ENCODE results near the gene ITFG2. TPM values are rescaled to one million over a fixed set of nuclear protein-coding genes. Genes with fewer than 3 reads are reported as not detected.

ITFG2 gene
- polyA plus RNA-seq, 6 donors from 2014 or later, result 66.7 to 108 (median 74.7) TPM

- no peaks in the 10 kb centered on the region for H3K9me3 Mint-ChIP-seq
- ATAC-seq (ENCODE audit: low read depth in 2 of 2) (no peak), DNase-seq (no peak)
- peaks cover 0 to 14% of the 10 kb centered on the region in 2 donors for H3K36me3 Mint-ChIP-seq
- H3K27ac Mint-ChIP-seq, result peak overlapping the region in 1 of 6 donors; percentile 77
- peaks cover 13 to 27% (median 14%) of the 10 kb centered on the region in 3 donors for H3K4me1 Mint-ChIP-seq
- H3K27me3 Mint-ChIP-seq, result no peaks in the 10 kb centered on the region
- H3K4me3 Mint-ChIP-seq, result no peak overlapping the region
Observed at GRCh38 chr12:2801044-2801783, 11.3 kb upstream of the ITFG2 start.

DNA sequence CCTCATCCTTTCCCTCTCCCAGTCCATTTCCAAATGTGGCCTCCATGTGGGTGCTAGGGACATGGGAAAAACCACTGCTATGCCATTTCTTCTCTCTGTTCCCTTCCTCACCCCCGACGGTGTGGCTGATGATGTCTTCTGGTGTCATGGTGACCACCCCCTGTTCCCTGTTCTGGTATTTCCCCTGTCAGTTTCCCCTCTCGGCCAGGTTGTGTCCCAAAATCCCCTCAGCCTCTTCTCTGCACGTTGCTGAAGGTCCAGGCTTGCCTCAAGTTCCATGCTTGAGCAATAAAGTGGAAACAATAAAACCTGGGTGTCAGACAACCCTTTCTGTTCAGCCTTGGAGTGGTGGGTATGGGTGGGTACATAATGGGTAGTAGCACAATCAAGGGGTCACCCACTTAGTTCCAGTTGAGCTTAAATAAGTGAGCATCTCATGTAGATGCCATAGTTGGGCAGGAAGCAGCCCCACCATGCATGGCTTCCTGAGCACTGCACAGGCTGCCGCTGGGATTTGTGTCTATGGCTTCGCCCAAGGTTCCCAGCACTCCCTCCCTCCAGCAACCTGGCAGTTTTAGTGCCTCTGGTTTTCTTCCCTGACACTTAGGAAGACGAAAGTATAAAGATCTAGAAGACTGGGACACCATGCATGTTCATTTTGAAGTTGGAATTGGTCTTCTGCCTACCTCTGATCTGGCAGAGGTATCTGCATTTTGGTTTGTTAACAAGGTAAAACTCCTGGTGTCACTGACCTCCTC, 8.7 kb upstream of the ITFG2 start:
- Mint-ChIP-seq H3K36me3 (peaks cover 0 to 7% of the 10 kb centered on the region in 2 donors), H3K4me1 (peaks cover 0 to 5% (median 4%) of the 10 kb centered on the region in 3 donors), H3K27ac (peak overlapping the region in 3 of 6 donors; percentile 57 to 69 (median 66)), H3K9me3 (no peaks in the 10 kb centered on the region), H3K4me3 (no peak overlapping the region), H3K27me3 (no peaks in the 10 kb centered on the region)
- no peak for ATAC-seq (ENCODE audit: low read depth in 2 of 2)
- DNase-seq, result no peak

- DNase-seq, result no peak
- Mint-ChIP-seq H3K36me3 (peaks cover 0 to 6% of the 10 kb centered on the region in 2 donors), H3K27me3 (no peaks in the 10 kb centered on the region)
Observed at GRCh38 chr12:2804393-2805142, 7.9 kb upstream of the ITFG2 start.

GRCh38 chr12:2805143-2805520, 7.3 kb upstream of the ITFG2 start:
- peaks cover 0 to 6% of the 10 kb centered on the region in 2 donors for H3K36me3 Mint-ChIP-seq
- H3K27me3 Mint-ChIP-seq, result no peaks in the 10 kb centered on the region
- no peak for DNase-seq
- ATAC-seq (ENCODE audit: low read depth in 2 of 2), result no peak
- H3K4me1 Mint-ChIP-seq, result peaks cover 0 to 5% (median 4%) of the 10 kb centered on the region in 3 donors
- H3K27ac Mint-ChIP-seq, result peak overlapping the region in 3 of 6 donors; percentile 3 to 70 (median 10)
- H3K4me3 Mint-ChIP-seq, result no peak overlapping the region
- no peaks in the 10 kb centered on the region for H3K9me3 Mint-ChIP-seq

More at GRCh38 chr12:2804393-2805142, 7.9 kb upstream of the ITFG2 start:
- Mint-ChIP-seq H3K4me3 (no peak overlapping the region), H3K27ac (peak overlapping the region in 3 of 6 donors; percentile 20 to 70 (median 69)), H3K9me3 (no peaks in the 10 kb centered on the region), H3K4me1 (peaks cover 0 to 5% (median 4%) of the 10 kb centered on the region in 3 donors)
- ATAC-seq (ENCODE audit: low read depth in 2 of 2), result no peak

DNA sequence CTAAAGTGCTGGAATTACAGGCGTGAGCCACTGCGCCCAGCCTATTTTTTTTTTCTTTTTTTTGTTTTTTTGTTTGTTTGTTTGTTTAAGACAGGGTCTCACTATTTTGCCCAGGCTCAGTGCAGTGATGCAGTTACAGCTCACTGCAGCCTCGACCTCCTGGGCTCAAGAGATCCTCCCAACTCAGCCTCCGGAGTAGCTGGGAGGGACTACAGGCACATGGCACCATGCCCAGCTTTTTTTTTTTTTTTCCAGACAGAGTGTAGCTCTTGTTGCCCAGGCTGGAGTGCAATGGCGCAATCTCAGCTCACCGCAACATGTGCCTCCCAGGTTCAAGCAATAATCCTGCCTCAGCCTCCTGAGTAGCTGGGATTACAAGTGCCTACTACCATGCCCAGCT, 5.8 kb upstream of the ITFG2 start:
- DNase-seq (no peak), ATAC-seq (ENCODE audit: low read depth in 2 of 2) (no peak)
- Mint-ChIP-seq H3K9me3 (no peaks in the 10 kb centered on the region), H3K27ac (peak overlapping the region in 1 of 6 donors; percentile 59), H3K36me3 (peaks cover 0 to 6% of the 10 kb centered on the region in 2 donors), H3K4me3 (no peak overlapping the region), H3K27me3 (no peaks in the 10 kb centered on the region), H3K4me1 (peaks cover 0 to 8% (median 4%) of the 10 kb centered on the region in 3 donors)

- Mint-ChIP-seq H3K27me3 (no peaks in the 10 kb centered on the region), H3K4me1 (peaks cover 11 to 42% (median 23%) of the 10 kb centered on the region in 3 donors), H3K27ac (peak overlapping the region in 5 of 6 donors; percentile 64 to 100 (median 100)), H3K4me3 (peak overlapping the region; percentile 37 to 100 (median 96)), H3K9me3 (peaks cover 0 to 2% (median 0%) of the 10 kb centered on the region in 7 donors), H3K36me3 (no peaks in the 10 kb centered on the region)
- ATAC-seq (ENCODE audit: low read depth in 2 of 2) (no peak), DNase-seq (no peak)
Observed at GRCh38 chr12:2811801-2812200, 667 bp upstream of the ITFG2 start.

GRCh38 chr12:2813214-2814185, 1.0 kb downstream of the ITFG2 start:
- Mint-ChIP-seq H3K4me3 (peak overlapping the region; percentile 94 to 100 (median 99)), H3K4me1 (peaks cover 15 to 45% (median 23%) of the 10 kb centered on the region in 3 donors), H3K36me3 (peaks cover 7 to 9% of the 10 kb centered on the region in 2 donors), H3K9me3 (peaks cover 0 to 2% (median 0%) of the 10 kb centered on the region in 7 donors), H3K27me3 (no peaks in the 10 kb centered on the region), H3K27ac (peak overlapping the region; percentile 95 to 100 (median 100))
- ATAC-seq (ENCODE audit: low read depth in 2 of 2) (no peak), DNase-seq (peak; percentile 34)

DNA sequence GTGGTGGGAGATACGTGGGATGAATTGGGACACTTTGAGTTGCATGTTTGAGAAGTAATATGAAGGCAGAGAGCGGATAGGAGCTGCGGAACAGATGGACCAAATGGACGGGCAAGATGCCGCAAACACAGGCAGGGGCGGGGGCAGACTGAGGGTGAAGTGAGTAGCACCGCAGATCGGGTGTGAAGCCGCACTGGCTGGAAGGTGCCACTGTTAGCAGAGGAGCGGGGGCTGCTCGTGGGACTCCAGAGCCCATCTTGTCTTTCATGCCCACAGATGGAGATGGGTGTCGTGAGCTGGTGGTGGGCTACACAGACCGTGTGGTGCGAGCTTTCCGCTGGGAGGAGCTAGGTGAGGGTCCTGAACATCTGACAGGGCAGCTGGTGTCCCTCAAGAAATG, 7.3 kb downstream of the ITFG2 start:
- DNase-seq, result no peak
- Mint-ChIP-seq H3K4me3 (no peak overlapping the region), H3K9me3 (peaks cover 0 to 2% (median 0%) of the 10 kb centered on the region in 7 donors), H3K36me3 (peaks cover 15 to 38% of the 10 kb centered on the region in 2 donors), H3K27me3 (no peaks in the 10 kb centered on the region), H3K4me1 (peaks cover 13 to 15% (median 15%) of the 10 kb centered on the region in 3 donors), H3K27ac (no peak overlapping the region)
- ATAC-seq (ENCODE audit: low read depth in 2 of 2), result no peak

GRCh38 chr12:2820432-2820831, 8.0 kb downstream of the ITFG2 start:
- no peak overlapping the region for H3K4me3 Mint-ChIP-seq
- H3K27ac Mint-ChIP-seq, result peak overlapping the region in 1 of 6 donors; percentile 26
- ATAC-seq (ENCODE audit: low read depth in 2 of 2) (no peak), DNase-seq (no peak)
- H3K9me3 Mint-ChIP-seq, result peaks cover 0 to 1% (median 0%) of the 10 kb centered on the region in 7 donors
- no peaks in the 10 kb centered on the region for H3K27me3 Mint-ChIP-seq
- H3K36me3 Mint-ChIP-seq, result peaks cover 20 to 44% of the 10 kb centered on the region in 2 donors
- peaks cover 9 to 19% (median 11%) of the 10 kb centered on the region in 3 donors for H3K4me1 Mint-ChIP-seq

- Mint-ChIP-seq H3K27ac (peak overlapping the region in 1 of 6 donors; percentile 69), H3K4me1 (peaks cover 5 to 17% (median 15%) of the 10 kb centered on the region in 3 donors), H3K4me3 (no peak overlapping the region), H3K27me3 (no peaks in the 10 kb centered on the region), H3K36me3 (peaks cover 23 to 36% of the 10 kb centered on the region in 2 donors), H3K9me3 (no peaks in the 10 kb centered on the region)
- ATAC-seq (ENCODE audit: low read depth in 2 of 2) (no peak), DNase-seq (no peak)
Observed at GRCh38 chr12:2823483-2823882, 11.0 kb downstream of the ITFG2 start.

DNA sequence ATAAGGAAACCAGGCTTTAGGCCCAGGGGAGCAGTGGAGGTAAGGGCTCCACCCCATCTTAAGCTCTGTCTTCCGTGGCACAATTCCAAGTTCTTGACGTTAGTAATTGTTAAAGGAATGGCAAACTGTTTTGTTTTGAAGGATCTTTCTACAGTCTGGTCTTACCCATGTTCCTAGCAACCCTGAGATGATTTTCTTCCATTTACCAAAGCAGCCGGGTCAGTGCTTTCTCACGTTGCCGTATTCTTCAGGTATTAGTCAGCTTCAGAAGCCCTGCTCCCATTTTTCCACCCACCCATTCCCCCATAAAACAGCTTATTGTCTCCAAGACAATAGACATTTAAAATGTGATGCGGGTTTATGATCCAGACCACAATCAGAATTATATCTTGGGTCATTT, 12.1 kb downstream of the ITFG2 start:
- Mint-ChIP-seq H3K9me3 (no peaks in the 10 kb centered on the region), H3K4me3 (no peak overlapping the region), H3K27ac (no peak overlapping the region), H3K36me3 (peaks cover 28 to 44% of the 10 kb centered on the region in 2 donors), H3K27me3 (no peaks in the 10 kb centered on the region), H3K4me1 (peaks cover 5 to 17% (median 13%) of the 10 kb centered on the region in 3 donors)
- no peak for DNase-seq
- ATAC-seq (ENCODE audit: low read depth in 2 of 2), result no peak

- Mint-ChIP-seq H3K9me3 (no peaks in the 10 kb centered on the region), H3K4me3 (no peak overlapping the region), H3K27me3 (no peaks in the 10 kb centered on the region), H3K27ac (peak overlapping the region in 2 of 6 donors; percentile 71 to 89), H3K36me3 (peaks cover 28 to 38% of the 10 kb centered on the region in 2 donors), H3K4me1 (peaks cover under 1 to 17% (median 7%) of the 10 kb centered on the region in 3 donors)
- no peak for DNase-seq
- ATAC-seq (ENCODE audit: low read depth in 2 of 2), result no peak
Observed at GRCh38 chr12:2825132-2825531, 12.7 kb downstream of the ITFG2 start.
